K562 (cell line): Measurements from ENCODE around the gene RSPH3. TPM values are rescaled to one million over a fixed set of nuclear protein-coding genes. Genes with fewer than 3 reads are reported as not detected.

ENCODE experiments used
- ATAC-seq: fragments of 200-7000 bp; cut with Tn5 transposase; 3 replicates; pipeline ENCODE4 v1.9.1; 2020; ENCODE audit warnings: moderate library complexity
- BruUV-seq: library from RNA; stranded (reverse); fragments of 400-500 nt; replicated peaks from 2 replicates; lab custom pipeline; 2021; lab: Mats Ljungman, UMichigan
- CTCF ChIA-PET: fragments of 300-600 bp; formaldehyde crosslinking; extraction: SDS; loops from one replicate; lab custom pipeline; 2021; ENCODE audit warnings: low intra/inter-chr PET ratio; lab: Yijun Ruan, JAX
- POLR2A ChIA-PET: fragments of 300-600, 350-650 bp; sonication (Branson Sonifier 250); formaldehyde crosslinking; extraction: SDS; loops from one replicate; lab custom pipeline; 2021; ENCODE audit warnings: antibody characterized with exemption, inconsistent platforms; lab: Yijun Ruan, JAX
- DNase-seq, 4 experiments: peaks; one replicate each; pipeline versions ENCODE4 v3.0.0 to v3.0.0-alpha.2; 2011 to 2018; ENCODE audit warnings: low spot score in 3 of 4, mixed read lengths in 3 of 4; ENCODE audit errors: extremely low read depth in 1 of 4
- FAIRE-seq: peaks from 2 replicates; lab custom pipeline; 2011; peaks lifted over from hg19 to GRCh38; lab: Jason Lieb, UNC
- H2AFZ ChIP-seq: 2 replicates; pipeline ENCODE4 v1.6.0; 2011; ENCODE audit warnings: low read depth, low read length, control low read depth, inconsistent platforms
- H3K27ac ChIP-seq: fragments of 200-600 bp; 3 replicates; pipeline ENCODE4 v1.8.0; 2011; ENCODE audit warnings: low read depth, mild to moderate bottlenecking, control low read depth, inconsistent platforms, low read length, moderate library complexity, mixed read lengths; ENCODE audit errors: extremely low read depth
- H3K27me3 ChIP-seq, 2 experiments: fragments of 300-600 bp in 1 of 2; 2 replicates in 1 of 2; 3 replicates in 1 of 2; pipeline versions ENCODE4 v1.6.0 to v1.8.0; 2011; ENCODE audit warnings: inconsistent platforms in 2 of 2, low read length in 2 of 2, mild to moderate bottlenecking in 1 of 2, mixed read lengths in 1 of 2, moderate library complexity in 1 of 2; ENCODE audit not compliant: control insufficient read depth in 2 of 2, insufficient read depth in 2 of 2
- H3K36me3 ChIP-seq: fragments of 300-600 bp; 3 replicates; pipeline ENCODE4 v1.8.0; 2011; ENCODE audit warnings: mild to moderate bottlenecking, low read length, inconsistent platforms; ENCODE audit not compliant: control insufficient read depth, insufficient read depth
- H3K4me1 ChIP-seq, 2 experiments: fragments of 200-600 bp in 1 of 2; replicated peaks in 1 of 2; 2 replicates in 1 of 2; 3 replicates in 1 of 2; pipeline versions ENCODE4 v1.5.1 to v1.8.0; 2011; ENCODE audit warnings: inconsistent platforms in 2 of 2, low read length in 2 of 2, mild to moderate bottlenecking in 1 of 2, mixed read lengths in 1 of 2, moderate library complexity in 1 of 2; ENCODE audit not compliant: control insufficient read depth in 2 of 2, insufficient read depth in 2 of 2
- H3K4me2 ChIP-seq: 2 replicates; pipeline ENCODE4 v1.6.1; 2011; ENCODE audit warnings: low read length, control low read depth, inconsistent platforms, mixed read lengths; ENCODE audit not compliant: insufficient read depth
- H3K4me3 ChIP-seq: fragments of 200-600 bp; sonication (generic), shearing (Covaris generic); 2 replicates; pipeline ENCODE4 v1.5.1; 2016; ENCODE audit warnings: control low read depth, inconsistent platforms
- H3K79me2 ChIP-seq: fragments of 200-600 bp; 3 replicates; pipeline ENCODE4 v1.8.0; 2011; ENCODE audit warnings: low read length, inconsistent platforms; ENCODE audit not compliant: control insufficient read depth, insufficient read depth
- H3K9ac ChIP-seq, 2 experiments: 2 replicates each; pipeline versions ENCODE4 v1.6.0 to v1.6.1; 2011; ENCODE audit warnings: low read depth in 2 of 2, low read length in 2 of 2, control low read depth in 1 of 2, inconsistent platforms in 1 of 2, mild to moderate bottlenecking in 1 of 2, mixed read lengths in 1 of 2; ENCODE audit not compliant: insufficient read depth in 1 of 2
- H3K9me1 ChIP-seq: one replicate; pipeline ENCODE4 v1.6.0; 2011; ENCODE audit warnings: inconsistent platforms, mild to moderate bottlenecking, low read length, moderate library complexity; ENCODE audit not compliant: control insufficient read depth, insufficient read depth
- H3K9me3 ChIP-seq: replicated peaks from 2 replicates; pipeline ENCODE4 v1.5.1; 2011; ENCODE audit warnings: low read depth, low read length, inconsistent platforms; ENCODE audit not compliant: control insufficient read depth, insufficient read depth
- H4K20me1 ChIP-seq: replicated peaks from 2 replicates; pipeline ENCODE4 v1.6.1; 2011; ENCODE audit warnings: low read length, inconsistent platforms, mixed read lengths; ENCODE audit not compliant: control insufficient read depth, insufficient read depth
- E2F5 ChIP-seq: sonication (generic); formaldehyde crosslinking; IDR thresholded peaks from 2 replicates; pipeline ENCODE4 v1.8.0; 2022; ENCODE audit warnings: mild to moderate bottlenecking, missing genetic modification reagents
- ETV5 ChIP-seq: sonication (generic); formaldehyde crosslinking; IDR thresholded peaks from 2 replicates; pipeline ENCODE4 v1.4.0; 2020; ENCODE audit warnings: low read depth, mild to moderate bottlenecking, missing genetic modification reagents
- MECOM ChIP-seq: fragments of 250-450 bp; sonication (Bioruptor Pico); IDR thresholded peaks from 2 replicates; pipeline ENCODE4 v1.8.0; 2022; ENCODE audit warnings: inconsistent platforms
- MEIS2 ChIP-seq: fragments of 450-650 bp; IDR thresholded peaks from 2 replicates; pipeline ENCODE4 v1.6.1; 2014; ENCODE audit warnings: mild to moderate bottlenecking; ENCODE audit not compliant: partially characterized antibody
- NUFIP1 ChIP-seq: fragments of 450-650 bp; IDR thresholded peaks from 2 replicates; pipeline ENCODE4 v1.6.1; 2018; ENCODE audit not compliant: partially characterized antibody
- PRPF4 ChIP-seq: fragments of 200-400 bp; formaldehyde crosslinking; IDR thresholded peaks from one replicate; pipeline ENCODE4 v1.6.1; 2017; ENCODE audit warnings: low read length, low read depth, mild to moderate bottlenecking; ENCODE audit not compliant: insufficient read depth, poor library complexity, severe bottlenecking
- PYGO2 ChIP-seq: fragments of 450-650 bp; IDR thresholded peaks from 2 replicates; pipeline ENCODE4 v1.6.1; 2016; ENCODE audit warnings: mild to moderate bottlenecking, missing genetic modification characterization, moderate library complexity, missing compliant biosample characterization
- SMAD4 ChIP-seq: fragments of 250-450 bp; sonication (Bioruptor Pico); conservative IDR thresholded peaks from 2 replicates; pipeline ENCODE4 v1.8.0; 2021; ENCODE audit warnings: inconsistent platforms, mild to moderate bottlenecking, moderate library complexity
- SREBF1 ChIP-seq: fragments of 150-350 bp; IDR thresholded peaks from 2 replicates; pipeline ENCODE4 v1.6.1; 2014; ENCODE audit warnings: antibody characterized with exemption, low read depth, low read length, borderline replicate concordance
- ZBED1 ChIP-seq: IDR thresholded peaks from 2 replicates; pipeline ENCODE4 v1.6.1; 2014
- ZNF324 ChIP-seq: fragments of 250-450 bp; sonication (Bioruptor Pico); IDR thresholded peaks from 2 replicates; pipeline ENCODE4 v1.4.0; 2020; ENCODE audit warnings: mild to moderate bottlenecking
- WGBS: fragments of 100-300 bp; shearing (Covaris generic); methylation state at CpG from one replicate; pipeline ENCODE4 v1.1.6; 2016; ENCODE audit warnings: low coverage, mixed read lengths; ENCODE audit not compliant: insufficient coverage; ENCODE audit errors: missing lambda C conversion rate; 5-methylcytosine and 5-hydroxymethylcytosine counted together
- in situ Hi-C: fragments of 300-500 bp; cut with MboI; formaldehyde crosslinking; loops from 4 replicates; pipeline ENCODE4 v1.15.0; 2018; ENCODE audit warnings: inconsistent platforms, mixed read lengths
- intact Hi-C: fragments of 100-400 bp; cut with micrococcal nuclease; formaldehyde crosslinking; loops from 2 replicates; pipeline ENCODE4 v1.14.2; 2022
- polyA plus RNA-seq, 8 experiments: library from polyadenylated mRNA; depleted of rRNA in 4 of 8; stranded (reverse) in 5 of 8; unstranded in 3 of 8; fragments of >200 nt; fragmentation: Nextera tagmentation in 2 of 8; fragmentation: Illumina TruSeq in 1 of 8; extraction: Ambion mirVana in 2 of 8; extraction: Trizol in 1 of 8; gene quantifications; 2 replicates each; pipeline versions ENCODE4 v1.2.1 to v1.2.3, GENCODE V29; 2011 to 2014; ENCODE audit warnings: inconsistent platforms in 1 of 8, missing spikeins in 1 of 8
- total RNA-seq, 7 experiments: library from RNA; depleted of rRNA in 6 of 7; stranded (reverse); fragments of >200 nt in 6 of 7; fragmentation: Illumina TruSeq in 2 of 7; extraction: Trizol in 2 of 7; gene quantifications; 2 replicates each; pipeline versions ENCODE4 v1.2.1 to v1.2.3, GENCODE V29; 2011 to 2021; ENCODE audit warnings: low replicate concordance in 1 of 7

RSPH3 gene
- total and polyA plus RNA-seq, 9 of the 15 experiments (the other 6 are each of a cell fraction or from before 2014, with no cell fraction given): 0.52 to 2.9 (median 1.5) TPM

- DNase-seq: no peak
- no peaks in the 10 kb centered on the region for H3K36me3 ChIP-seq
- intact Hi-C loops: no loop called here
- CTCF ChIA-PET: no interaction called here
- no peak for TF ChIP-seq MECOM (CRISPR knock-in tag)
- TF ChIP-seq ZBED1: no peak
- TF ChIP-seq MEIS2: no peak
- no peak for TF ChIP-seq PRPF4
- no peak for TF ChIP-seq PYGO2 (tag)
- no peak for TF ChIP-seq ZNF324 (CRISPR knock-in tag)
- no peak for TF ChIP-seq SREBF1
- TF ChIP-seq ETV5 (CRISPR knock-in tag): no peak
- no peak for TF ChIP-seq NUFIP1
- TF ChIP-seq SMAD4 (CRISPR knock-in tag): no peak
- no peak for TF ChIP-seq E2F5 (CRISPR knock-in tag)
- no peak overlapping the region for H3K4me3 ChIP-seq
- BruUV-seq: no TSS peak
- ATAC-seq: no peak
- no peaks in the 10 kb centered on the region for H3K9me3 ChIP-seq
- H3K9me1 ChIP-seq: no peaks in the 10 kb centered on the region
- H3K79me2 ChIP-seq: no peaks in the 10 kb centered on the region
- POLR2A ChIA-PET: interaction anchor here (0.9 to 1.0 kb wide), 2 partner anchors 12 to 35 kb away, joined by 3 to 5 read pairs; no protein-coding TSS in a partner anchor
- no peak overlapping the region for H3K9ac ChIP-seq
- no peaks in the 10 kb centered on the region for H4K20me1 ChIP-seq
- FAIRE-seq: no peak
- H3K4me1 ChIP-seq: no peaks in the 10 kb centered on the region; a peak in 1 of 5 replicates
- in situ Hi-C loops: no loop called here
- WGBS: 2% methylated on average over 10 of the region's 10 CpGs
- H3K4me2 ChIP-seq: no peak overlapping the region
- no peak overlapping the region for H3K27ac ChIP-seq
- no peak overlapping the region for H2AFZ ChIP-seq
- H3K27me3 ChIP-seq: peaks cover 51 to 73% of the 10 kb centered on the region in 2 experiments
Measured at GRCh38 chr6:159047891-159048685, 48.1 kb upstream of the RSPH3 start.
